ENCODE data around the gene MAP1A. TPM values are rescaled to one million over a fixed set of nuclear protein-coding genes. Genes with fewer than 3 reads are reported as not detected.
"Not testable (repeated sequence)": the region's sequence is repeated elsewhere in the genome, so short reads cannot be mapped to it uniquely, and the experiment has no call there.

The MAP1A gene
- polyA plus RNA-seq, 3 donors: 0.45 to 5.4 (median 1.00) TPM

GRCh38 chr15:43526261-43526930 is 9.0 kb downstream of the MAP1A start:
- WGBS, 3 donors: 78 to 88% (median 83%) methylated on average over 11 of the region's 11 CpGs

GRCh38 chr15:43527016-43527801 is 9.8 kb downstream of the MAP1A start:
- no peak overlapping the region for H3K27ac ChIP-seq (ENCODE audit: low read depth, low read length)
- 75 to 86% (median 86%) methylated on average over 9 of the region's 9 CpGs for WGBS, 3 donors

More at GRCh38 chr15:43526261-43526930, 9.0 kb downstream of the MAP1A start:
- no peak overlapping the region for H3K27ac ChIP-seq (ENCODE audit: low read depth, low read length)

- H3K27ac ChIP-seq (ENCODE audit: low read depth, low read length): no peak overlapping the region
- WGBS, 3 donors: 81 to 87% (median 87%) methylated on average over 12 of the region's 12 CpGs
These were observed 10.6 kb downstream of the MAP1A start for GRCh38 chr15:43527802-43528541.

GRCh38 chr15:43528542-43529007 is 11.2 kb downstream of the MAP1A start:
- WGBS, 3 donors: 79 to 89% (median 88%) methylated on average over 10 to 11 of the region's 11 CpGs
- no peak overlapping the region for H3K27ac ChIP-seq (ENCODE audit: low read depth, low read length)

- 93 to 95% (median 94%) methylated on average over 15 of the region's 15 CpGs for WGBS, 3 donors
- H3K27ac ChIP-seq (ENCODE audit: low read depth, low read length): no peak overlapping the region
These were observed 11.7 kb downstream of the MAP1A start for GRCh38 chr15:43529141-43529540.

- 84 to 95% (median 93%) methylated on average over 12 of the region's 12 CpGs for WGBS, 3 donors
These were observed 12.4 kb downstream of the MAP1A start for GRCh38 chr15:43529587-43530345.

GRCh38 chr15:43531018-43531670 is 13.7 kb downstream of the MAP1A start:
- WGBS, 3 donors: 37 to 48% (median 38%) methylated on average over 7 of the region's 7 CpGs
- H3K27ac ChIP-seq (ENCODE audit: low read depth, low read length): no peak overlapping the region

More at GRCh38 chr15:43529587-43530345, 12.4 kb downstream of the MAP1A start:
- no peak overlapping the region for H3K27ac ChIP-seq (ENCODE audit: low read depth, low read length)

GRCh38 chr15:43532826-43533225 is 15.4 kb downstream of the MAP1A start:
- 85 to 93% (median 88%) methylated on average over 5 of the region's 5 CpGs for WGBS, 3 donors
- not testable (repeated sequence) for H3K27ac ChIP-seq (ENCODE audit: low read depth, low read length)

- no peak overlapping the region for H3K27ac ChIP-seq (ENCODE audit: low read depth, low read length)
- 87 to 92% (median 88%) methylated on average over 3 of the region's 3 CpGs for WGBS, 3 donors
These were observed 17.5 kb downstream of the MAP1A start for GRCh38 chr15:43534897-43535296.

GRCh38 chr15:43538091-43538490 is 20.7 kb downstream of the MAP1A start:
- WGBS, 3 donors: 74 to 78% (median 75%) methylated on average over 2 of the region's 2 CpGs
- H3K27ac ChIP-seq (ENCODE audit: low read depth, low read length): no peak overlapping the region

GRCh38 chr15:43541785-43542184 is 24.4 kb downstream of the MAP1A start:
- H3K27ac ChIP-seq (ENCODE audit: low read depth, low read length): no peak overlapping the region

GRCh38 chr15:43544266-43544665 is 26.9 kb downstream of the MAP1A start:
- H3K27ac ChIP-seq (ENCODE audit: low read depth, low read length): no peak overlapping the region

GRCh38 chr15:43545426-43545825 is 28.0 kb downstream of the MAP1A start:
- 83 to 95% (median 86%) methylated on average over 1 of the region's 1 CpG for WGBS, 3 donors
- H3K27ac ChIP-seq (ENCODE audit: low read depth, low read length): no peak overlapping the region

GRCh38 chr15:43547539-43547938 is 30.1 kb downstream of the MAP1A start:
- 96 to 100% (median 99%) methylated on average over 2 of the region's 2 CpGs for WGBS, 3 donors
- no peak overlapping the region for H3K27ac ChIP-seq (ENCODE audit: low read depth, low read length)

- H3K27ac ChIP-seq (ENCODE audit: low read depth, low read length): no peak overlapping the region
- 66 to 74% (median 70%) methylated on average over 10 of the region's 10 CpGs for WGBS, 3 donors
These were observed 33.3 kb downstream of the MAP1A start for GRCh38 chr15:43550527-43551363.

- WGBS, 3 donors: 86 to 94% (median 88%) methylated on average over 4 of the region's 4 CpGs
- no peak overlapping the region for H3K27ac ChIP-seq (ENCODE audit: low read depth, low read length)
These were observed 34.8 kb downstream of the MAP1A start for GRCh38 chr15:43552256-43552655.

GRCh38 chr15:43552986-43553385 is 35.6 kb downstream of the MAP1A start:
- no peak overlapping the region for H3K27ac ChIP-seq (ENCODE audit: low read depth, low read length)
- 72 to 81% (median 79%) methylated on average over 2 of the region's 2 CpGs for WGBS, 3 donors

Measured in adipose tissue (tissue), 3 donors.